ENCODE data around the gene SCN8A.

SCN8A gene

DNA sequence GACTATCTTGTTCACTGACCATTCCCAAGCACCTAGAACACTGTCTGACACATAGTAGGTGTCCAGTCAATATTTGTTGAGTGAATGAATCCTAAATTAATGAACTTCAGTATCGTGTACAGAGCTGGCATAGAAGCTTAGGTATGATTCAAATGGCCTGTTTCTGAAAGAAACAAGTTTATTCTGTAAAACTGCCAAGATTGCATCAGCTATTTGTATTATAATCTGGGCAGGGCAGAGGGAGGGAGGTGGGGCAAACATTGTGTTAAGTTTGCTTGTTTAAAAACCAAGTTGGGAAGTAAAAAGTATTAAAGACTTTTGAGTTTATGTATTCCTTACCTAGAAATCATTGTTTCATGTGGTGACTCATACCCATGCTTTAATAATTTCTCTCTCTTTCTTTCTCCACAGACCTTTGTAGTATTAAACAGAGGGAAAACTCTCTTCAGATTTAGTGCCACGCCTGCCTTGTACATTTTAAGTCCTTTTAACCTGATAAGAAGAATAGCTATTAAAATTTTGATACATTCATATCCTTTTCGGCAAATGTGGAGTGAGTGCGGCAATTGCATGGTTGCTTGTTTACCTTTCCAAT lies 92.8 kb downstream of the SCN8A start:
- Mint-ChIP-seq H3K4me1 (no peaks in the 10 kb centered on the region), H3K27ac (no peak overlapping the region)

DNA sequence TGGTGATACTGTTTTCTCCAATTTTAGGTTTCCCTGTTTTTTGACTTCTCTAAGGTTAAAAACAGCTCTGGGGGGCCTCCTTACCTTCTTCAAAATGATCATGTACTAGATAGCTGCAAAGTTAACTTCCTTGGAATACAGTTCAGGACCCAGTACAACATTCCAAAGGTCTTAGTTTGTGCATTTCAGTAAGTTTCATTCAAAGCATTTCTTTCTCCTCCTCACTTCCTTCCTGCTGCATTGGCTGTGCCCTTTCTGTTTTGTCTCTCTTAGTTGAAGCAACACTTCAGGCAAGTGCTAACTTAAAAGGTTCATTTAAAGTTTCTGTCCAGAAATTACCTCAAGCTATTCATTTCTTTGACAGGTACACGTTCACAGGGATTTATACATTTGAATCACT lies 95.7 kb downstream of the SCN8A start:
- no peaks in the 10 kb centered on the region for H3K9me3 Mint-ChIP-seq
- DNase-seq = no peak
- TF ChIP-seq, protein P1, sequence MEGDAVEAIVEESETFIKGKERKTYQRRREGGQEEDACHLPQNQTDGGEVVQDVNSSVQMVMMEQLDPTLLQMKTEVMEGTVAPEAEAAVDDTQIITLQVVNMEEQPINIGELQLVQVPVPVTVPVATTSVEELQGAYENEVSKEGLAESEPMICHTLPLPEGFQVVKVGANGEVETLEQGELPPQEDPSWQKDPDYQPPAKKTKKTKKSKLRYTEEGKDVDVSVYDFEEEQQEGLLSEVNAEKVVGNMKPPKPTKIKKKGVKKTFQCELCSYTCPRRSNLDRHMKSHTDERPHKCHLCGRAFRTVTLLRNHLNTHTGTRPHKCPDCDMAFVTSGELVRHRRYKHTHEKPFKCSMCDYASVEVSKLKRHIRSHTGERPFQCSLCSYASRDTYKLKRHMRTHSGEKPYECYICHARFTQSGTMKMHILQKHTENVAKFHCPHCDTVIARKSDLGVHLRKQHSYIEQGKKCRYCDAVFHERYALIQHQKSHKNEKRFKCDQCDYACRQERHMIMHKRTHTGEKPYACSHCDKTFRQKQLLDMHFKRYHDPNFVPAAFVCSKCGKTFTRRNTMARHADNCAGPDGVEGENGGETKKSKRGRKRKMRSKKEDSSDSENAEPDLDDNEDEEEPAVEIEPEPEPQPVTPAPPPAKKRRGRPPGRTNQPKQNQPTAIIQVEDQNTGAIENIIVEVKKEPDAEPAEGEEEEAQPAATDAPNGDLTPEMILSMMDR (IDR thresholded peaks at IDR 0.05) = no peak
- H3K4me1 Mint-ChIP-seq = no peaks in the 10 kb centered on the region
- no peaks in the 10 kb centered on the region for H3K36me3 Mint-ChIP-seq (ENCODE audit: low read depth)
- peaks cover 9% of the 10 kb centered on the region for H3K27me3 Mint-ChIP-seq (ENCODE audit: low read depth, poor library complexity)
- H3K27ac Mint-ChIP-seq = no peak overlapping the region
- H3K4me3 Mint-ChIP-seq = no peak overlapping the region

More for the DNA sequence above, 92.8 kb downstream of the SCN8A start:
- no peak overlapping the region for H3K4me3 Mint-ChIP-seq
- no peak for DNase-seq
- TF ChIP-seq, protein P1 (IDR thresholded peaks at IDR 0.05) = no peak
- H3K27me3 Mint-ChIP-seq (ENCODE audit: low read depth, poor library complexity) = peaks cover 10% of the 10 kb centered on the region
- H3K36me3 Mint-ChIP-seq (ENCODE audit: low read depth) = no peaks in the 10 kb centered on the region
- H3K9me3 Mint-ChIP-seq = no peaks in the 10 kb centered on the region

DNA sequence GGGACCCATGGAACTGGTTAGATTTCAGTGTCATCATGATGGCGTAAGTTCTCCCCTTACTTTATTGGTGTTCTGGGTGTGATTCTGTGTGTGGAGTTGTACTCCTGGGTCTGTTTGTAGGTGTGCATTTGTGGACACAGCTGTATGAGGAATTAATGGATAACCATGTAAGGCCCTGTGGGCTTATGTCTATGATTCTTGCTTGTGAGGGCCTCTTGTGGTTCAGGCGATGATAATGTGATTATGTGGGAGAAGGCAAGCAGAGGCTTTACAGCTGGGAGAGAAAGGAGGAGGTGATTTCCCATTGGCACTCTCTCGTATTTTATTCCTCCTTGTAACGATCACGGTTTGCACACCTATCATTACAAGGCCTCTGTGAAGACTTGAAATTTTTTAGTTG lies 96.1 kb downstream of the SCN8A start:
- no peak for DNase-seq
- no peak overlapping the region for H3K27ac Mint-ChIP-seq
- H3K9me3 Mint-ChIP-seq = no peaks in the 10 kb centered on the region

DNA sequence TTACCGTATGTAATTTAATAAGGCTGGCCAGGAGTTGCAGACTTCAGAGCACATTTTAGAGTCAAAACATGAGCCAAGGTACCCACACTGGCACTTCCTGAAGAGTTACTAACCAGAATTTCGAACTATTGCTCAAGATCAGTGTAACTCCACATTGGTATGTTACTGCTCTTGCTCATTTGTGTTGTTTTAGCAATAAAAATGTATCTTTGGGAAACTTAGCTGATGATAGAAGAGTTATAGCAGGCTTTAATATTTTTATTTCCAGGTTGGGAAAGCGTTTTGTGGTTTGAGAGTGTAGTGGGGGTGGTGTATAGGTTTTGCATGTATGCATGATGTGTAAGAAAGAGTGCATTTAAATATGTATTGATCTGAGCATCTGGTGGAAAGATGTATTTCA lies 96.6 kb downstream of the SCN8A start:
- Mint-ChIP-seq H3K9me3 (no peaks in the 10 kb centered on the region), H3K4me1 (no peaks in the 10 kb centered on the region), H3K27me3 (ENCODE audit: low read depth, poor library complexity) (peaks cover 6% of the 10 kb centered on the region), H3K4me3 (no peak overlapping the region), H3K27ac (no peak overlapping the region), H3K36me3 (ENCODE audit: low read depth) (no peaks in the 10 kb centered on the region)
- TF ChIP-seq, protein P1 (IDR thresholded peaks at IDR 0.05) = no peak
- no peak for DNase-seq

More for the DNA sequence above, 96.1 kb downstream of the SCN8A start:
- Mint-ChIP-seq H3K36me3 (ENCODE audit: low read depth) (no peaks in the 10 kb centered on the region), H3K4me3 (no peak overlapping the region), H3K4me1 (no peaks in the 10 kb centered on the region), H3K27me3 (ENCODE audit: low read depth, poor library complexity) (peaks cover 8% of the 10 kb centered on the region)
- TF ChIP-seq, protein P1 (IDR thresholded peaks at IDR 0.05) = no peak

DNA sequence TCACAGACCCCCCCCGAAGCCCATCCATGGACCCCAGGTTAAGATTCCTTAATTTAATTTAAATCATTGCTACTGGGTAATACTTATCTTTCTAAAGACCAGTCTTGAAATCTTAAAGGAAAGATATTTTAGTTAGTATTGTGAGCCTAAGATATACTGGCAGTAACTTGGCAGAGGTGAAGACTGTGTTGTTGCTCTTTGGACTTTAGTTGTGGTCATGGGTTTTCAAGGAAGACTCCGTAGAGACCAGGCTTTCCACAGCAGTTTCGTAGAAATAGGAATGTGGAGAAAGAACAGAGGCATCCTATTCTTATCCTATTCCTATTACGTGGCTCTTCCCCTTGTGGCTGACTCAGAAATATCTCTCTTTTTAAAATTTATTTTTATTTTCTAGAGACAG lies 99.0 kb downstream of the SCN8A start:
- Mint-ChIP-seq H3K9me3 (no peaks in the 10 kb centered on the region), H3K4me1 (no peaks in the 10 kb centered on the region), H3K4me3 (no peak overlapping the region), H3K27ac (no peak overlapping the region), H3K27me3 (ENCODE audit: low read depth, poor library complexity) (peaks cover 3% of the 10 kb centered on the region), H3K36me3 (ENCODE audit: low read depth) (no peaks in the 10 kb centered on the region)
- DNase-seq = no peak
- TF ChIP-seq, protein P1 (IDR thresholded peaks at IDR 0.05) = no peak

DNA sequence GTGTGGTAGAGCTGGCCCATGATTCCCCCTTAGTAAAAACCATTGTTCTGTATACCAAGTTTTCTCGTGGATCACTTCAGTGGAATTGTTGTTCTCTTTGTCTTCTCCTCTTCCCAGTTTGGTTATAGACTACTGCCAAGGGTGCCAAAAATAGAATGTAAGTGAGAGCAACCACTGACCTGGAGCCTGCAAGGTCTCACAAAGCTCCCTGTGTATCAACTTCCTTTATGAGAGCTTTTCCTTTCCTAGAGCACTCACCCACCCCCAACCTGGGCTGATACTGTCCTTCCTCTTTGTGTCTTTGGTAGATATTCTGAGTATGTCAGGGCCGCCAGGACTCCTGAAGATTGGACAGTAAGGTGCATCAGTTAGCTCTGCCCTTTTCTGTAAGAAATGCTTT lies 101.0 kb downstream of the SCN8A start:
- Mint-ChIP-seq H3K27me3 (ENCODE audit: low read depth, poor library complexity) (peaks cover 3% of the 10 kb centered on the region), H3K36me3 (ENCODE audit: low read depth) (no peaks in the 10 kb centered on the region), H3K27ac (no peak overlapping the region), H3K4me3 (no peak overlapping the region), H3K4me1 (no peaks in the 10 kb centered on the region), H3K9me3 (no peaks in the 10 kb centered on the region)
- DNase-seq = no peak
- TF ChIP-seq, protein P1 (IDR thresholded peaks at IDR 0.05) = no peak

Measured in nephron progenitor cell (in vitro differentiated cells).